OCI-LY3 (cell line): Measurements from ENCODE around the gene PRCC.

Experiments
- H2AFZ ChIP-seq: fragments of 200-600, 300-600 bp; shearing (Covaris generic); 2 replicates; pipeline ENCODE4 v1.6.0; 2014; ENCODE audit warnings: antibody characterized with exemption, low read depth, low read length
- H3K27ac ChIP-seq: fragments of 200-600, 300-600 bp; sonication (generic); 2 replicates; pipeline ENCODE4 v1.5.1; 2014; ENCODE audit warnings: mild to moderate bottlenecking, low read length, moderate library complexity, mixed read lengths
- H3K27me3 ChIP-seq: fragments of 200-600, 300-600 bp; sonication (generic); 2 replicates; pipeline ENCODE4 v1.6.1; 2014; ENCODE audit warnings: low read depth, low read length, mixed read lengths
- H3K36me3 ChIP-seq: fragments of 200-600, 300-600 bp; sonication (generic); replicated peaks from 2 replicates; pipeline ENCODE3; 2014; ENCODE audit warnings: low read depth, low read length, mixed read lengths
- H3K4me1 ChIP-seq: fragments of 300-600, 200-600 bp; sonication (generic); 2 replicates; pipeline ENCODE4 v1.6.1; 2014; ENCODE audit warnings: low read length, mixed read lengths
- H3K4me2 ChIP-seq: fragments of 200-600, 300-600 bp; sonication (generic); 2 replicates; pipeline ENCODE4 v1.6.1; 2014; ENCODE audit warnings: low read length, mixed read lengths
- H3K4me3 ChIP-seq: fragments of 300-600, 200-600 bp; sonication (generic); 2 replicates; pipeline ENCODE4 v1.5.1; 2014; ENCODE audit warnings: antibody characterized with exemption, mild to moderate bottlenecking, low read length, moderate library complexity
- H3K79me2 ChIP-seq: fragments of 300-600, 200-600 bp; shearing (Covaris generic); 2 replicates; pipeline ENCODE4 v1.6.1; 2014; ENCODE audit warnings: mild to moderate bottlenecking, low read length, mixed read lengths
- H3K9ac ChIP-seq: fragments of 300-600, 200-600 bp; shearing (Covaris generic); 2 replicates; pipeline ENCODE4 v1.6.0; 2014; ENCODE audit warnings: mild to moderate bottlenecking, low read length, moderate library complexity
- H3K9me3 ChIP-seq: fragments of 200-600, 300-600 bp; shearing (Covaris generic); 2 replicates; pipeline ENCODE4 v1.6.1; 2014; ENCODE audit warnings: low read length, mixed read lengths; ENCODE audit not compliant: insufficient read depth
- H4K20me1 ChIP-seq: fragments of 200-600, 300-600 bp; sonication (generic); 2 replicates; pipeline ENCODE4 v1.6.1; 2016; ENCODE audit warnings: low read length, mixed read lengths; ENCODE audit not compliant: insufficient read depth
- EZH2phosphoT487 ChIP-seq: fragments of 200-600 bp; shearing (Covaris generic); IDR thresholded peaks from 2 replicates; pipeline ENCODE4 v1.6.1; 2018; ENCODE audit warnings: antibody characterized with exemption, mixed run types, low read depth
- TF ChIP-seq, protein P1 (sequence below): fragments of 200-600, 300-600 bp; sonication (generic); IDR thresholded peaks from 2 replicates; pipeline ENCODE4 v1.5.1; 2014; ENCODE audit warnings: antibody characterized with exemption, low read length, low read depth

Gene PRCC

DNA sequence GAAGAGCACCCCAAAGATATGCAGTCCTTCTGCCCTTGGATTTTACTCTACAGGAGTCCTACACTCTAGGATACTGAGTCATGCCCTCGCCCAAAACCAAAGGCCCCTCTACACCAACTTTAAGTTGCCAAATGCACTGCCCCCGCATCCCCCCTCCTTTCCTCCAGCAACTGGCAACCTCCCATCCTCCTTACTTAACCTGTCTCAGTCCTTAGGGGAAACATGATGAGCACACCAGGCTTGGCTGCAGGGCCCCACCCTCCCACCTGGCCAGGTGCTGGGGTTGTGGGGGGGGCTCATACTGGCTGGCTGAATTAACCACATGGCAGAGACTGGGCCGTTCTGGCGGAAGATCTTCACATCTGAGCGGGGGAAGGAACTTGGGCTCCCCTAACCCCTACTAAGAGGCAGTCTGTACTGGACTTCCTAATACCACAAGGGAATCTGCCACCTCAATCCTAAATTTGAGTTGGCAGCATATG is 17.1 kb upstream of the PRCC start:
- Histone ChIP-seq H3K27ac (peak overlapping the region; percentile 86), H3K4me1 (peaks cover 45% of the 10 kb centered on the region), H3K9ac (peak overlapping the region; percentile 100), H4K20me1 (peaks cover 30% of the 10 kb centered on the region), H3K4me2 (peak overlapping the region; percentile 97), H3K9me3 (no peaks in the 10 kb centered on the region), H3K27me3 (no peaks in the 10 kb centered on the region), H2AFZ (no peak overlapping the region), H3K79me2 (peaks cover 80% of the 10 kb centered on the region), H3K36me3 (peaks cover 30% of the 10 kb centered on the region), H3K4me3 (peak overlapping the region; percentile 89)
- TF ChIP-seq, protein P1, sequence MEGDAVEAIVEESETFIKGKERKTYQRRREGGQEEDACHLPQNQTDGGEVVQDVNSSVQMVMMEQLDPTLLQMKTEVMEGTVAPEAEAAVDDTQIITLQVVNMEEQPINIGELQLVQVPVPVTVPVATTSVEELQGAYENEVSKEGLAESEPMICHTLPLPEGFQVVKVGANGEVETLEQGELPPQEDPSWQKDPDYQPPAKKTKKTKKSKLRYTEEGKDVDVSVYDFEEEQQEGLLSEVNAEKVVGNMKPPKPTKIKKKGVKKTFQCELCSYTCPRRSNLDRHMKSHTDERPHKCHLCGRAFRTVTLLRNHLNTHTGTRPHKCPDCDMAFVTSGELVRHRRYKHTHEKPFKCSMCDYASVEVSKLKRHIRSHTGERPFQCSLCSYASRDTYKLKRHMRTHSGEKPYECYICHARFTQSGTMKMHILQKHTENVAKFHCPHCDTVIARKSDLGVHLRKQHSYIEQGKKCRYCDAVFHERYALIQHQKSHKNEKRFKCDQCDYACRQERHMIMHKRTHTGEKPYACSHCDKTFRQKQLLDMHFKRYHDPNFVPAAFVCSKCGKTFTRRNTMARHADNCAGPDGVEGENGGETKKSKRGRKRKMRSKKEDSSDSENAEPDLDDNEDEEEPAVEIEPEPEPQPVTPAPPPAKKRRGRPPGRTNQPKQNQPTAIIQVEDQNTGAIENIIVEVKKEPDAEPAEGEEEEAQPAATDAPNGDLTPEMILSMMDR = no peak
- TF ChIP-seq EZH2phosphoT487 = no peak

DNA sequence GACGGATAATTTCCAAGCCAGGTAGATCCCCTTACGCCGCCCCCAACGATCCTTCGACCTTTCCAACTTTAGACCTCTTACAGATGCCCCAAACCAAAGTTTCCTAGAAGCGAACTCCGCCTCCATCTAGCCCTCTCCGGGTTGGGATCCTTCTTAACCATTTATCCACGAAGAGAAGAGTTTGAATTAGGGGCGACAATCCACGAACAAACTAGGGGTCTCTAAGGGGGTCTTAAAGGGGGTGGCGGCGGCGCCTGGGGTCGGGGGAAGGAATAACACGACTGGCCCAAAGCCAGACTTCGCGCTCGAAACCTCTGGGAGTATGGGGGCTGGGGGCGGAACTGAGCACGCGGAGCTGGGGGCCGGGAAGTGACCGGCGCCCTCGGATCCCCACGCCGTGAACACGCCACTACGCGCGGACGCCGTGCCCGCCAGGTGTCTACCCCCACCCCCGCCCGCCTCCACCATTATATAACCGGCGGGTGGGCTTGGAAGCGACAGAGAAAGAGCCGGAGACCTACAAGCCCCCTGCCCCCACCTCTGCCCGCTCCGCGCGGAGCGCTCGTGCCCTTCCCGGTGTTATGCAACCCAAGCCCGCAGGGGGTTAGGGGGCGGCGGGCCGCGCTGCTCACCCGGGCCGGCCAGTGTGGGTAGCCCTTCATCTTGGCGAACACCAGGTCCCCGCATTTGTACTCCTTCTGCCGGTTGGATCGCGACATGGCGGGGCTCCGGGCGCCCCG is 16.5 kb upstream of the PRCC start:
- H3K4me3 ChIP-seq = peak overlapping the region; percentile 89
- H2AFZ ChIP-seq = no peak overlapping the region
- H3K4me2 ChIP-seq = peak overlapping the region; percentile 97
- TF ChIP-seq EZH2phosphoT487 = no peak
- TF ChIP-seq, protein P1 = no peak
- H3K79me2 ChIP-seq = peaks cover 73% of the 10 kb centered on the region
- no peaks in the 10 kb centered on the region for H3K9me3 ChIP-seq
- H3K9ac ChIP-seq = peak overlapping the region; percentile 100
- peak overlapping the region; percentile 86 for H3K27ac ChIP-seq
- H3K27me3 ChIP-seq = no peaks in the 10 kb centered on the region
- peaks cover 45% of the 10 kb centered on the region for H3K4me1 ChIP-seq
- peaks cover 24% of the 10 kb centered on the region for H4K20me1 ChIP-seq
- peaks cover 24% of the 10 kb centered on the region for H3K36me3 ChIP-seq

DNA sequence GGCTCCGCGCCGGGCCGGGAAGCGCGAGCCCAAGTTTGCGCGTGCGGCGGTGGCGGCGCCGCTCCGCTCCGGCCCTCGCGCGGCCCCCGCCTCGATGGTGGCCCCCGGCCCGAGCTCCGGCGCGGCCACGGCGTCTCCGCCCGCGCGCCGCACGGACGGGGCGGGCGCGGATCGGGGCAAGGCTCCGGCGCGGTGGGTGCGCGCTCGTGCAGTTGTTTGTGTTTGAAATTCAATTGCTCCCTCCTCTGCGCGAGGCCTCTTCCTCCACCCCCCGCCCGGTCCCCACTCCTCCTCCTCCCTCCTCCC is 15.9 kb upstream of the PRCC start, which contains the start of gene HDGF:
Gene HDGF (minus strand): TSS at position 225 of the 306 bp plus-strand sequence. CDS start 246 bp downstream, outside the sequence.
- no peaks in the 10 kb centered on the region for H3K9me3 ChIP-seq
- peak within 1 kb of the TSS; percentile 89 for H3K4me3 ChIP-seq
- no peaks in the 10 kb centered on the region for H3K27me3 ChIP-seq
- peak within 1 kb of the TSS; percentile 100 for H3K9ac ChIP-seq
- peak within 1 kb of the TSS; percentile 97 for H3K4me2 ChIP-seq
- H2AFZ ChIP-seq = peak within 1 kb of the TSS; percentile 53
- H3K4me1 ChIP-seq = peaks cover 40% of the 10 kb centered on the region
- peaks cover 21% of the 10 kb centered on the region for H3K36me3 ChIP-seq
- H4K20me1 ChIP-seq = peaks cover 18% of the 10 kb centered on the region
- H3K79me2 ChIP-seq = peaks cover 68% of the 10 kb centered on the region
- peak within 1 kb of the TSS; percentile 86 for H3K27ac ChIP-seq
- TF ChIP-seq, protein P1 = no peak
- no peak for TF ChIP-seq EZH2phosphoT487

DNA sequence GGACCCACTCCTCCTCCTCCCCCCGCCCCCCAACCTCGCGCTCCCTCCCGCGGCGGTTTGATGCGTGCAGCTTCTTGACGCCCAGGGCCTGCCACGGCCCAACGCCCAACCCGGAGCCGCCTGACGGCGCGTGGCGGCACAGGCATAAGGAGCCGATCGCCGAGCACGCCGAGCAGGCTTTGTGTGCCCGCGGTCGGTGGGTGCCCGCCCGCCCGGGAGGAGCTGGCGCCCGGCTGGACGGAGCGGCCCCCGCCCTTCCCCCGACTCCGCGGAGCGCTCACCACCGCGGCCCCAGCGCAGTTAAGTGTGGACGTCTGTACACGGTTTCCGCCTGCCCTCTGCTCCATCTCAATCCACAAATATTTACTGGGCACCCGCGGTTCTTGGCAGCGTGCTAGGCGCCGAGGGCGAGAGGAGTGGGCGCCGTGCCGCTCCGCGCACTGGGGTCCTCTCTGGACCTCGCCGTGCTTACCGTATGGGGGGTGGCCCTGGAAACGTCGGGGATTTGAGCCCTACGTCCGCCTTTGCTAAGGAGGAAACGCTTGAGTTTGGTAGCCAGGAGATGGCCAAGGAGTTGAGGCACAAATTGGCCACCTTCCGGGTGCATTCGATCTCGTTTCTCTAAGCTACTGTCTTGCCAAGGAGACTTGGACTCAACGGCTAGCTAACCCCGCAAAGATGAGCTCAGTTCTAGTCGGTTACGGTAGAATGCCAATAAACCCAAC is 15.4 kb upstream of the PRCC start:
- Histone ChIP-seq H3K9ac (peak overlapping the region; percentile 100), H4K20me1 (peaks cover 15% of the 10 kb centered on the region), H3K4me2 (peak overlapping the region; percentile 87), H3K9me3 (no peaks in the 10 kb centered on the region), H3K4me1 (peaks cover 35% of the 10 kb centered on the region), H3K79me2 (peaks cover 63% of the 10 kb centered on the region), H2AFZ (peak overlapping the region; percentile 53), H3K4me3 (peak overlapping the region; percentile 89), H3K27me3 (no peaks in the 10 kb centered on the region), H3K27ac (peak overlapping the region; percentile 68), H3K36me3 (peaks cover 21% of the 10 kb centered on the region)
- TF ChIP-seq EZH2phosphoT487 = no peak
- TF ChIP-seq, protein P1 = no peak
